HG03342 (cell line): ENCODE data around the gene TNFSF9.
"Not testable (repeated sequence)": the region's sequence is repeated elsewhere in the genome, so short reads cannot be mapped to it uniquely, and the experiment has no call there.

Experiments
- ATAC-seq: cut with Tn5 transposase; IDR thresholded peaks from one replicate; pipeline ENCODE4 v1.9.1; 2021; ENCODE audit warnings: mild to moderate bottlenecking, moderate library complexity; ENCODE audit not compliant: unreplicated experiment

TNFSF9 gene

GRCh38 chr19:6508028-6508771, 22.6 kb upstream of the TNFSF9 start:
- not testable (repeated sequence) for ATAC-seq

DNA sequence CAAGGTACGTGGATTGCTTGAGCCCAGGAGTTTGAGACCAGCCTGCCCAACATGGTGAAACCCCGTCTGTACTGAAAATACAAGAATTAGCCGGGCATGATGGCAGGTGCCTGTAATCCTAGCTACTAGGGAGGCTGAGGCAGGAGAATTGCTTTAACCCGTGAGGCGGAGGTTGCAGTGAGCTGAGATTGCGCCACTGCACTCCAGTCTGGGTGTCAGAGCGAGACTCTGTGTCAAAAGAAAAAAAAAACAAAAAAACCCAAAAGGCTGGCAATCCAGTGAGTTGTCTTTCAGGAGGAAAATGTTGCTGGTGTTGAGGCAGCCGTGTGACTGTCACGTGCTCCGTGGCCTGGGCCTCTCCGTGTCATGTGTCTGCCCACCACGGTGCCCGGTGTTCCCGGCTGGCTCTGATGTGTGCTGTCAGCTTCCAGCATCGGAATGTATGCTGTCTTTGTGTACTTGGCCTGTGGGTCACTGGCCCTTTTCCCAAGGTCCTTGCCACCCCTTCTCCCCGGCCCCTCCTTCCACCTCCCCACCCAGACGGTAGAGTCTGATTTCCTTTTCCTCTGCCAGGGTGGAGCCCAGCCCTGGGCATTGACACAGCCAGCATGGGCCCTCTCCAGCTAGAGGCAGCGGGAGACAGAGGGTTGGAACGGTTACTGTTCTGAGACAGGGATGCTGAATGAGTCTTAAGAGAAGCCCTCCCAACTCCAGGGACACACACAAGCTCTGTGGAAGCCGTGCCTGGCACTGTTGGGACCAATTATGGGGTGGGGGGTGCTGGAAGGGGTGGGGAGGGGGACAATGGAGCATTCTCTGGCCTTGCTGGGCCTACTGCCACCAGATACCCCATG, 21.5 kb upstream of the TNFSF9 start:
- no peak for ATAC-seq

DNA sequence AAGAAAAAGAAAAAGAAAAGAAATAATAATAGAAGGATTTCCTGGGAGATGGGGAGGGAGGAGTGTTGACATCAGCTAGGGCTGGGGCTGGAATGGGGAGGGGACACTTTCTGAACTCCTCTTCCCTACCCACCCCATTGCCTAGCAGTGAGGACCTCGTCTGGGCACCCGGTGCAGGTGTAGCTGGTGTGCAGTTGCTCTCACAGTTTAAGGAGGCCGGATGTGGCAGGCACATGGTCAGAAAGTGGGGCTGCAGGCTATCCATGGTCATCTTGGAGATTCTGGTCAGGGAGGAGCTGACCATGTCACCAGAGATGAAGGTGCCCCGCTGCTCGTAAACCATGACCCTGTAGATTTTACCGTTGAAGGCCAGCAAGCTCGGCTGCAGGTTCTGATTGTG, 20.2 kb upstream of the TNFSF9 start:
- ATAC-seq: no peak

GRCh38 chr19:6514089-6514488, 16.7 kb upstream of the TNFSF9 start:
- ATAC-seq: no peak

- ATAC-seq: no peak
Observed at GRCh38 chr19:6514926-6515544, 15.8 kb upstream of the TNFSF9 start.

DNA sequence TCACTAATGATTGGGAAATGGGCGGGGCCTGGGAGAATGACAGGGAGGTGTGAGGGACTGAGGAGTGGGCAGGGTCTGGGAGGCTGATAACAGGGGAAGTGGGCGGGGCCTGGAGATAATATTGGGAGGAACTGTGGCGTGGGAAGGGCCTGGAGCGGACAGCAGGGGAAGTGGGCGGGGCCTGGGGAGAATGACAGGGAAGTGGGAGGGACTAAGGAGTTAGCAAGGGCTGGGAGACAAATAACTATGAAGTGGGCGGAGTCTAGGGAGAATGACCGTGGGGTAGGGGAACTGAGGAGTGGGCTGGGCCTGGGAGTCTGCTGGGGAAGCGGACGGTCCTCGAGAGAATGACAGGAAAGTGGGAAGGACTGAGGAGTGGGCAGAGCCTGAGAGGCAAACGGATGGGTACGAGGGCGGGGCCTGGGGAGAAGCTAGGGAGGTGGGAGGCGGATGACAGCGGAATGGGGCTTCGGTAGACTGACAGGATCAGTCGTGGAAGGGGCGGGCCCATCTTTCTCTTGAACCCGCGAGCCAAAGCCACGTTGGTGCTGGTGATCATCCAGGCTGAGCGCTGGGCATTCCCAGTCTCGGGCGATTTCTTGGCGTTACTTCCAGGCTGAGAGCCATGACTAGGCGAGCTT, 14.7 kb upstream of the TNFSF9 start:
- ATAC-seq: peak; percentile 38

- peak; percentile 38 for ATAC-seq
Observed at GRCh38 chr19:6516659-6517291, 14.1 kb upstream of the TNFSF9 start.

GRCh38 chr19:6518145-6518911, 12.5 kb upstream of the TNFSF9 start:
- no peak for ATAC-seq

DNA sequence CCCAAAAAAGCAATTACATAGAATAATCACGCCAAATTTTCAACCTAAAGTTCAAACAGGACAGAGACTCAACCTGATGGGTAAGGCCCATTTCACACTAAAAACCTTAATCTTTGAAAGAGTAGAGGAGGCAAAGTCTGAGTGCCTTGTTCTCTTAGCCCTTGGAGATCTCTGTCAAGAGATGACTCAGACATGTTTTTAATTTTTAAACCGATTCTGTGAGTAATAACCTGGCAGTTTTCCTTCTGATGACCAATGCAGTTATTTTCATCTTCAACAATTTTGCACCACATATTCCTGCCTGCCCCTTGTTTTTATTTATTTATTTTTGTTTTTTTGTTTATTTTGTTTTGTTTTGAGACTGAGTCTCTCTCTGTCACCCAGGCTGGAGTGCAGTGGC, 11.5 kb upstream of the TNFSF9 start:
- no peak for ATAC-seq

DNA sequence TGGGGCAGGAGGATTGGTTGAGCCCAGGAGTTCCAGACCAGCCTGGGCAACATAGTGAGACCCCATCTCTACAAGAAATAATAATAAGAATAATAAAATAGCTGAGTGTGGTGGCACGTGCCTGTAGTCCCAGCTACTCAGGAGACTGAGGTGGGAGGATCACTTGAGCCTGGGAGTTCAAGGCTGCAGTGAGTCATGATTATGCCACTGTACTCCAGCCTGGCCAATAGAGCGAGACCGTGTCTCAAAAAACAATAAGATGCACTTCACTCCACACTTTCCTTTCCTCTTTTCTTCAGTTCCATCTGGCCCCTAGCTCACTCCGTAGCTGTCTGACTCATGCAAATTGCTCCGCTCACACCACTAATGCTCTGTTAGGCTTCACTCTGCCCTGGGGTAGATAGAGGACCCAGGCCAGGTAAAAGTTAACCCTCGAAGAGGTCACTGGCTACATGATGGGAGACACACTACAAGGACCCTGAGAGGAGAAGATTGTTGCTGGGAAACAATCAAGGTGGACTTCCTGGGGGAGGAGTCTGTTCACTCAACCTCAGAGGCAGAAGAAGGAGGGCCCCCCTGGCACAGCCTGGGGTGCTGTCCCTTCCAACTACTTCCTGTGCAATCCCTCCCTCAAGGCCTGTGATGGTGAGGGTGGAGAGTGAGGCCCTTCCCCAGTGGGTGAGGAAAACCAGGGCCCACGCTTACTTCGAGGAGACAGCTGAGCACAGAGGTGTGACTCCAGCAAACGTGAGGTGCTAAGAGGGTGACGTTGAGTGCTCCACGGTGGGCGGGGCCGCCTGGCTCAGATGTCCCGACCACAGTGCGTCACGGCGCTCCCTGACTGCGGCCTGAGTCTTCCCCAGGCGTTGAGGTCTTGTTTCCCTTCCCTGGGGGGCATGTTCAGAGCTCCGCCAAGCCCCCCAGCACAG, 8.8 kb upstream of the TNFSF9 start:
- ATAC-seq: peak; percentile 55

DNA sequence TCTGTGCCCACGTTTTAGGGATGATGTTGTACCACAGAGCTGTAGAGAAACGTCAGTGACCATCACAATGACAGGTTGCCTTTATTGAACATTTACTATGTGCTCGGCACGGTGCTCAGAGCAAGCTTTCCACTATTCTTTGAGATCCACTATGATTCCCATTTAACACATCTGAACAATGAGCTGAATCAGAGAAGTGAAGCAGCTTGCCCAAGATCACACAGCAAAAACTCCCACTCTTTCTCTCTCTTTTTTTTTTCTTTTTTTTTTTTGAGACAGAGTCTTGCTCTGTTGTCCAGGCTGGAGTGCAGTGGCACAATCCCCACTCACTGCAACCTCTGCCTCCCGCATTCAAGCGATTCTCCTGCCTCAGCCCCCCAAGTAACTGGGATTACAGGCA, 8.1 kb upstream of the TNFSF9 start:
- ATAC-seq: no peak

DNA sequence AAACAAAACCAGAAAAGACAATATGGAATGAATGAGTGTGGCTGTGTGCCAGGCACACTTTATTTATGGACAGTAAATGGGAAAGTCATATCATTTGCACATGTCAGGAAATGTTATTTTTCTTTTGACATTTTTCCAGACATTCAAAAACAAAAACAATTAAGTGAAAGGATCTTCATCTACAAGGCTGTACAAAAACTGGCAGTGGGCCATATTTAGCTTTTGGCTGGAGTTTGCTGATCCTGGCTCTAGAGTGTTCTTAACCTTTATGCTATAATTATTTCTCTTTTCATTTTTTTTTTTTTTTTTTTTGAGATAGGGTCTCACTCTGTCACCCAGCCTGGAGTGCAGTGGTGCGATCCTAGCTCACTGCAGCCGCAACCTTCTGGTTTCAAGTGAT, 6.5 kb upstream of the TNFSF9 start:
- no peak for ATAC-seq

DNA sequence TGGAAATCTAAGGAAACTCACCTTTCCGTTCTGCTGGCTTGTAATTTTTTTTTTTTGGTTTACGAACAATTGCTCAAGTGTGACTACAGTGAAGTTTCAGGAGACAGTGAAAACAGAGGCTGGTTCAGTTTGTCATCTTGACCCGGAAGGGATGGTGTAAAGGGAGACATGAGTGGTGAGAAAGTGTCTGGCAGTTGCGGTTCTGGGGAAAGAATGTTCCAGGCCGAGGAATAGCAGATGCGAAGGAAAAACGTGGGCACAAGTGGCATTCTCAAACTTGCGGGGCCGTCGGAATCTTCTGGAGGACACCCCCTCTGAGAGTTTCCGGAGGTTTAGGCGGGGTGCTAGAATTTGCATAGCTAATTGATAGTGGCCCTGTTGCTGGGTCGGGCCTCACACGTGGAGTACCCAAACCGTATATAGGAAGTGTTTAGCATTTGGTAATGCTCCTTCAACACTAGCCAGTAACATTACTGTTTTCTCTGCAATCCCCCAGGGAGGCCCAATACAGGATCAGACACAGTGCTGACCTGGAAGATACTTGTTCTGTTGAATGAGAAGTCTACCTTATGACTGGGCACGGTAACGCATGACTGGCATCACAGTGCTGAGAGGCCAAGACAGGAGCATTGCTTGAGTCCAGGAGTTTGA, 2.8 kb upstream of the TNFSF9 start:
- ATAC-seq: peak; percentile 46

DNA sequence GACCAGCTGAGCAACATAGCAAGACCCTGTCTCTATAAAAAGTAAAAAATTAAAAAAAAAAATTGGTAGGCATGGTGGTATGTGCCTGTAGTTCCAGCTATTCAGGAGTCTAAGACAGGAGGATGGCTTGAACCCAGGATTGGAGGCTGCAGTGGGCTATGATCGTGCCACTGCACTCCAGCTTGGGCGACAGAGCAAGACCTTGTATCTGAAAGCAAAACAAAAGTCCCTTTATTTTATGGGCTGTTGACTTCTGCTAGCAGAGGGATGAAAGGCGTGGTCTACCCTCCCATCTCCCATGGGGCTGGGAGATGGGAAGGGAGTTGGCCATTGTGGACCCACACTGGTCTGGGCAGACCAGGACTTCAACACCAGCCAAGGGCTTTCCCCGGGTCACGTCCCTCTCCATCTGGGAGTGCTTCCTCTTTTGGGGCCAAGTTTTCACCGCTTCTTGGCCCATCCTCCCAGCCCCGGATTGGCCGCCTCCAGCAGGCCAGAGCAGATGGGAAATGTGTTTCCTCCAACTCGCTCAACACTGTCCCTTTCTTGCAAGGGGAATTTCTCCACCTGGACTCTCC, 2.2 kb upstream of the TNFSF9 start:
- ATAC-seq: no peak

GRCh38 chr19:6529351-6529750, 1.5 kb upstream of the TNFSF9 start:
- no peak for ATAC-seq

GRCh38 chr19:6529937-6530385, 865 bp upstream of the TNFSF9 start:
- no peak for ATAC-seq

DNA sequence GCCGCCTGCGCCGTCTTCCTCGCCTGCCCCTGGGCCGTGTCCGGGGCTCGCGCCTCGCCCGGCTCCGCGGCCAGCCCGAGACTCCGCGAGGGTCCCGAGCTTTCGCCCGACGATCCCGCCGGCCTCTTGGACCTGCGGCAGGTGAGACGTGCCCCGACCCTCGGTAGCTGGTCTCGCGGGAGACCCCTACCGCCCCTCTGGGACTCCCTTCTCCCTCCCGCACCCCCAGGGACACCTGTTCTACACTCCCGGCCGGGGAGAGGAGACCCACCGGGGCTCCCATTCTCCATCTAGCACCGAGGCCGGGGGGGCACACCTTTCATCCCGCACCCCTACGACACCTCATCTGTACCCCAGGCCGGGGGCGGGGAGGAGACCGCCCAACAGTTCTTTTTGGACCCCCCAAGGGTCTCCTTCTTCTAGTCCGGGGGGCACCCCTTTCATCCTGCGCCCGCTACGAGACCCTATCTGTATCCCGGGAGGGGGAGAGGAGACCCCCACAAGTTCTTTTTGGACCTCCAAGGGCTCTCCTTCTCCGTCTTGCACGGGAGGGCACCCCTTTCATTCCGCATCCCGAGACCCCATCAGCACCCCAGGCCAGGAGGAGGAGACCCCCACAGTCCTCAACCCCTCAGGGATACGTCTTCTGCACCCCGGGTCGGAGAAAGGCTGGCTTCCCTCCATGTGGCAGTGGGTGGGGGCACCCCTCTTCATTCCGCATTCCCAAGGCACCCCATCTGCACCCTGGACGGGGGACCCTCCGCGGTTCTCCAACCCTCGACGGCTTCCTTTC, 533 bp downstream of the TNFSF9 start:
- ATAC-seq: peak; percentile 1

DNA sequence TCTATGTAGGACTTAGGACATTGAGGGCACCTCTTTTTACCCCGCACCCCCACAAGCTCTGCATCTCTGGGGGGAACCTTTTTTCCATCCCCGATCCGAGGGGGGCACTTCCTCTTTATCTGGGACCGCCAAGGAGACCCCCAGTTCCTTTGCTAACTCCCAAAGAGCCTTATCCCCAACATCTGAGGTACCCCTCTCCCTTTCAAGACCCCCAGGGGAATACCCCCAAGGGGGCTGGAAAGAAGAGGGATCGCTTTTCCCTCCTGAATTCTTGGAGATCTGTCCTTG, 1.1 kb downstream of the TNFSF9 start:
- ATAC-seq: no peak
